ENCODE results near the gene TTC39A.

TTC39A gene

DNA sequence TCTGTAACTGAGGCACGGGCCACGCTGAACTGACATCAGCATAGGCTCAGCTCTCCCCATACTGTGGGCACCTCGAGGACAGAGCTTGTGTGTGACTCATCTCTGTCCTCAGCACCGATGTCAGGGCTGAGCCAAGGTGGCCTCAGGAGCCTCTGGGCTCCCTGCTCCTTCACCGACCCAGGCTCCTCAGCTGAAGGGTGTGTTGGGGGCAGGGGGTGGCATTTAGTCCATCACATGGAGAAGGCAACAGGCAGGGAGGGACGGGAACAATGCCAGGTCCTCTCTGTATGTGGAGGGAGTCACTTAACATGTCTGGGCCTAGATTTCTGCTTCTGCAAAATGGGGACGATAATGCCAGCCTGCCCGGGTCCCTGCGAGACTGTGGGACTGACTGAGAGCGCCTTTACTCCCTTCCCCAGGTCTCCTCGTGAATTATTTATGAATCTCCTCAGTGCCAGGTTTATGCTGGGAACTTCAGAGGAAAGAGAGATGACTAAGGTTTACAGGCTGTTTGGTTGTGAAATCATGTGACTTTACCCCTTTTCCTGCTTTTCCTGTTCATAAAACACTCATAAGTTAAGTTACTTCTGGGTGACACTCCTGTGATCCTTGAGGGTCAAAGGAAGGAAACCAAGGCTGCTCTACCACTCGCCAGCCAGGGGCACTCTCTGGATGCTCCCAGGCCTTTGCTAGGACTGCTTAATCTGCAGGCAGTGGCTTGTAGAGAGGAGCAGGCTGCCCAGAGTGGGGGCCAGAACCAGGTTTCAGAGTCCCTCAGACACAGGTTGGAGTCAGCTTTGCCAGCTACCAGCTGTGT lies 16.2 kb downstream of the TTC39A start:
- no peak for DNase-seq

DNA sequence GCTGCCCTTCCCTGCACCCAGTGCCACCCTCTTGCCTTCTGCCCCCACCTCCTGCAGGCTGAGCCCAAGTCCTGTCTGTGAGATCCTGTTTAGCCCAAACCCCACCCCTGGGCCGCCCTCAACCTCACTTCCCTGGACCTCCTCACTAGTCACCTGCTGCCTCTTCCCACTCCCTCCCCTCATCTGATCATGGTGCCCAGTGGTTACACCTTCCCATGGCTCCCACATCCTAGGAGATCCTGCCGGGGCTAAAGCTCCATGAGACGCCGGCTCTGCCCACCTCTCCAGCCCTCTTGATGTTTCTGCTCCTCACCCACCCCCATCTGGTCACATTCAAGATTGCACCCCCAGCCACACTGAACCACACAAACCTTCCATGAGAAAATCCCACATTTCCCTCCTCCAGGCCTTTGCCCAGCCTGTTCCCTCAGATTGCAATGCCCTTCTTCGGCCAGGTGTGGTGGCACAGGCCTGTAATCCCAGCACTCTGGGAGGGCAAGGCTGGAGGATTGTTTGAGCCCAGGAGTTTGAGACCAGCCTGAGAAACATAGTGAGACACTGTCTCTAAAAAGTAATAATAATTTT lies 17.0 kb downstream of the TTC39A start:
- no peak for DNase-seq

DNA sequence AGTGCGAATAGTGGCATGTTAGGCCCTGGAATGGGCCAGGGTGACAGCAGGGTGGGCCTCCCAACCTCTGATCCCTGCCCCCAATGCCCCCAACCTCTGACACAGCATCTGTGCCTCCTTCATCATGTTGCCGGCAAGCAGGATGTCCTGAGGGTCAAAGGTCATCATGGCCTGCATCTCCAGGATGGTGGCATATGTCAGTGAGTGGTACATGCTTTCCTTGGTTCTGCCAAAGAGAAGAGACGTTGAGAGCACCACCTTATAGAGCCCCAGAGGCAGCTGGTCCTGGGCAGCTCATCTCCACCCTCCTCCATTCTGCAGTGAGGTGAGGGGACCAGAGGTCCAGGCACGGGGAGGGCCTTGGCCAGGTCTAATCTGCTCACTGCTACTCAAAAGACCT lies 17.6 kb downstream of the TTC39A start:
- DNase-seq = no peak

DNA sequence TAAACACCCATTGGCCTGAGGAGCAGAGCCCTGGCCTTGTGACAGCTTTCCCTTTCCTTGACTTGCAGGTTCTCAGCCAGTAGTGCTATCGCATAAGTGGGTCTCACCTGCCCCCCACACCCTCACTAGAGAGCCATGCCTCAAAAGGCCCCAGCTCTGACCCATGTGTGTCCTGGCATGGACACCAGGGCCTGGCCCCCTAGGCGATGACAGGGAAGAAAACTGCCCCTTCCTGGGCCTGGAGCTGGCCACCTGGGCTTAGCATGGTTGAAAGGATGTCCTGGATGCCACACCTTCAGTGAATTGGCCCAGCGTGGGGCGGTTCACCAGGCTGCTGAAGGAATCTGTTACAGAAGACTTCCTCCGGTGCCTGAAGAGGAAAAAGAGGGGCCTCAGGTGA lies 18.5 kb downstream of the TTC39A start:
- DNase-seq = no peak

DNA sequence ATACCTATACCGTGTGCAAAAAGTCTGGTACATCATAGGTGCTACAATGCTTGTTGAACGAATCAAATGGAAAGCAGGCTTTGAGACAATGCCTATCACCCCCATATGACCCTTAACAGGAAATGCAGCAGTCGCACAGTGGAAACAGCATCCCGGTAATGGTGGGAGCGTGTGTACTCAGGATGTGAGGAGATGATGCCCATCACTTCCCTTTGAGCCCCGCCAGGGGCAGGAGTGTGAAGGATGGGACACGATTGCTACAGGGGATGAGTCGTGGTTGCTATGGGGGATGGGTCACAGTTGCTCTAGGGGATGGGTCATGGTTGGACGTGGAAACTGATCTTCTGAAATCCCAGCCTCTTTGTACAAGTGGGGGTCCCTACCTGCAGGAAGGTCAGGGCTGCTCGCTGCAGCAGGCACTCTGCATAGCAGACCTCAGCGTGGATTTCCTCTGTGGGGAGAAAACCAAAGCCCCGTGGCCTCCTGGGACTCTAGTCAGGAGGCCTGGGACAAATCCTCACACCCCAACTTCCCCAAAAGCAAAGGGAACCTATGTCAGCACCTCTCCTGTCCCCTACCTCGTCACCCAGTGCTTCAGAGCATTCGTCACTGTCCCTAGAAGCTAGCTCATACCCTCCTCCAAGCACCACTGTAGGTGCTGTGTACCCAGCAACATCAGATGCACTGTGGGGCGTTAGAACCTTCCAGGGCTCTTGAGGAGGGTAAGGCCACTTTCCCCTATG lies 19.3 kb downstream of the TTC39A start:
- no peak for DNase-seq

DNA sequence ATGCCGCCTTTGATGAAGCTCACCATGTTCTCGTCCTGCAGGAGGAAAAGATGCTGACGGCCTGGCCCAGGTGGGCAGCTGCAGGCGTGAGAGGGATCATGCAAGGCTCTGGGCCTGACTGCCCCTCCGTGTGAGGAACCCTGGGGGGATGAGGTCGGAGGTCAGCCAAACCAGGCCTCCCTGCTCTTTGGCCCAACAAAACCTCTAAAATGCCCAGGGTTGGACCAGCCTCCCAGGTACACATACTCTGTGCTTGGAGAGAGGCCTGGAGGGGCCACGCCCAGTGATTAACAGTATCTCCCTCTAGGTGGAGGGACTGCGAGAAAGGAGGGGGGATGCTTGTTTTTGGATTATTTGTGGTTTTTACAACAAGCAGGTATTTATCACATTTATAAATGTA lies 21.1 kb downstream of the TTC39A start:
- no peak for DNase-seq

DNA sequence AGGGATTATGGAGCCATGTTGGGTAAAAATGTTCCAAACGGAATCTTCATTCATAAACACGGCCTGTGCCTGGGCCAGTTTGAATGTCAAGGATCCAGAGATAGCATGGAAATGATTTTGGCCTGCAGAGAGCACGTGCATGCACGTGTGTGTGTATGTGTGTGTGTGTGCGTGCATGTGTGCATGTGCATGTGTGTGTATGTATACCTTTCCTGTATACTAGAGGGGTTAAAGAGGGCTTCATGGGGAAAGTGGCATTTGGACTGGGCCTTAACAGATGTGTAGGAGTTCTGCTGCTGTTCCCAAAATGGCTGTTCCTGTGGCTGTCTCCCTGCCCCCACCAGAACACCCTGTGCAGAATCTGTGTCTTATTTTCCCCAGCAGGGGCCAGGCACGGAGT lies 21.7 kb downstream of the TTC39A start:
- no peak for DNase-seq

DNA sequence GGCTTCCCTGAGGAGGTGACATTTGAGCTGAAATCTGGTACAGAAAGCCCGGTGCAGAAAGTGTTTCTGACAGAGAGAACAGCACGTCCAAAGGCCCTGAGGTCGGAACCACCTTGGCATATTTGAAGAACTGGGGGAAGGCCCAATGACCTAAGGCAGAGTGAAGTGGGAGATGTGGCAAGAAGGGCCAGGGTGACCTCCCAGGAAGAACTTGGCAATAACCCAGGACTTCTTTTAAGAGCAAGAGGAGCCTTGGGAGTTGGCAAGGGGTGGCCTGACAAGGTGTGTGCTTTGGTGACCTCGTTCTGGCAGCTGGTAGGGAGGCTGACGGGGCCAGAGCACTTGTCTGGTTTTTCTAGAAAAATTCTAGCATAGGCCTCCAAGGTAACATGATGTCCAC lies 23.4 kb downstream of the TTC39A start:
- DNase-seq = no peak

DNA sequence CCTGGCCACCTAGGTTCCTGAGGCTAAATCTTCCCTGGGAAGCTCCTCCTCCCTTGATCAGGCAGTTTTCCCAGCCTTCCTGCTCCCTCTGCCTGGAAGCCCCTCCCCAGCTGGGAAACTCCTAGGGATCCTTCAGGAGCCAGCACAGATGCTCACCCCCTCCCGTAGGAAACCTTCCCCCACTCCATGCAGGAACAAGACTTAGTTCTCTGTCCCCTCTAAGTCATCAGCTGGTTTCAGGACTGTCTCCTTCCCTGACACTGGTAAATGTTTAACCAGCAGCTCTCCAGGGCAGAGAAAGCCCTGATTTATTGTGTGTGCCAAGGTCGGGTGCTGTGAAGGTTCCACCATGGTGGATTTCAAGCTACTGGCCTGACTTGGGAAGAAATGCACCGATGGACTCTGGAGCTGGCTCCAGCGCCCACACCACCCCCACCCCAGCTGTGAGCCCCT lies 25.0 kb downstream of the TTC39A start:
- no peak for DNase-seq

DNA sequence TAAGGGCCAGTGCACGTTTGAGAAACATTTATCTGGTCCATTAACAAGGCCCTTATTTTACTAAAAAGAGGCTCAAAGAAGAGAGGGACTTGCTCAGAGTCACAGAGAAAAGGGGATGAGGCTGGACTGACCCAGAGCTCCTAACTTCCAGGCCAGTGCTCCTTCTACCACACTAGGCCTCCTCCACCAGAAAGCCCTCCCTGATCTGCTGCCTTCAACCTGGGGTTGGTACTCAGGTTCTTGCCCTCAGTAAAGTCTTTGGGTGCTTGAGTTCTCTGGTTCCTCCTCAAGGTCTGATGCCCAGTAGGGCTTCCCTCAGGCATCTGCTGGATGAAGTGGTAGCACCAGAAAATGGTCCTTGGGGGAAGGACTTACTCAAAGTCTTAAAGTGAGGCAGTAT lies 26.0 kb downstream of the TTC39A start:
- DNase-seq = no peak

DNA sequence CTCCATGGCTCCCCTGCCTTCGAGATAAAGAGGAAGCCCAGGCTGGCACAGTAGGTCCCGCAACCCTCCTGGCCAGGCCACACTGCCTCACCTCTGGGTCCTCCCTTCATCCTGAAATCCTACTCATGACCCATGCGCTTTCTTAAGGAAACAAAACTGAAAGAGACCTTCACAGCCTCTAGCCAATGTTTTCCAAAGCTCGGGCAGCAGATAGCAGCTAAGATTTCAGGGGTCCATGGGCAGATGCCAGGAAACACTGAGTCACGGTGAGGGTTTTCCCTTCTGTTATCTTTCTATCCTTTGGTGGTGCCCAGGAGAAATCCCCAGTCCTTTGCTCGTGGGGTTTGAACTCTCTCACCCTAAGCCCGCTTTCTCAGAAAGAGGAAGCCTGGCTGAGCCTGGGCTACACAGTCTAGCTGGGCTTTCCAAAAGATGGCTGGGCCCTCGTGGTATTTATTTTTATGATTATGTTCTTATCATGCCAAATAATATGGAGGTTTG lies 26.6 kb downstream of the TTC39A start:
- DNase-seq = no peak

DNA sequence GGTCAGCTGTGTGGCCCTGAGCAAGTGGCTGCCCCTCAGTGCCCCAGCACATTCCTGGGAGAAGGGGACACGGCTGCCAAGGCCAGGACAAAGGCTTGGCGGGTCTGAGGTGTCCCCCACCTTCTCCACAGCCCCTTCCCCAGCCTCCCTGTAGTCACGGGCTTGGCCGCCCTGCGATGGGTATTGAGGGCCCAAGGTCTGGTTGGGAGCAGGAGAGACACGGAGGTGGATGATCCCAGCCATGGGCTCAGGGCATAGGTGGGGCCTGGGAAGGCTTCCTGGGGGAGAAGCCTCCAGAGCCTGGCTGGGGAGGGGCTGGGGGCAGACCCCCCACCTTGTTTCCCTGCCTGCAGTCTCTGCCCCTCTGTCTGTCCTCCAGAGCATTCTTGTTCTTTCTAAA lies 27.0 kb downstream of the TTC39A start:
- no peak for DNase-seq

DNA sequence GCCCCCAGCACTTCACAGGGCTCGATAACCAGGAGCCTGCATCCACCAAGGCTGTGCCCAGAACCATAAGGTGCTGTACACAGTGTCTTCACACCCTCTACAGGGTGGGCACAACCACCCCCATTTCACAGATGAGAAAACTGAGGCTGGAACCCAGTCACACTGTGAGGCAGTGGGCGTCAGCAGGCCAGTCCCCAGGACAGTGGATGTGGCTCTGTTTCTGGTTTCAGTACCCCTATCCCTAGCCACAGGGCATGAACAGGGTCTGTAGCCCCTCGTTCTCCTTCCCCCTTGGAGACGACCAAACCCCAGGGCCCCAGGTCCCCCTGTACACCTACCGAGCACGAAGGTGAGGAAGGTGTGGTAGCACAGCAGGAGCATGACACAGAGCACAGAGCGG lies 27.6 kb downstream of the TTC39A start:
- DNase-seq = no peak

DNA sequence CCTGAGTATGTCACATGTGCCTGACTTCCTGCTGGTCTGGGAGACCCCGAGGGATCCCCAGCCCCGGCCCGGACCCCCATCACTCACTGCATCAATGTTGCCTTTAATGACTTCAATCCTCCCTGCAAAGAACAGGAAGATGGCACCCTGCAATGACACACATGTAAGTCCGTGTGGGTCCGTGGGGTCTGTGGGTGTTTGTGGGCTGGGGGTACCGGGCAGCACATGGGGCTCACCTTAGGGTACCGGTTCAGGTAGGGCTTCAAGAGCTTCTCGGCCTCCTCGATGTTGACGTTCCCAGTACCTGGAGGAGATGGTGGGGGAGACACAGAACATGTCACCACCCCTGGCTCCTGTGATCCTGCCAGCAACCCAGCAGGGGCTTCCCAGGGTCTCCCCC lies 28.1 kb downstream of the TTC39A start:
- no peak for DNase-seq

DNA sequence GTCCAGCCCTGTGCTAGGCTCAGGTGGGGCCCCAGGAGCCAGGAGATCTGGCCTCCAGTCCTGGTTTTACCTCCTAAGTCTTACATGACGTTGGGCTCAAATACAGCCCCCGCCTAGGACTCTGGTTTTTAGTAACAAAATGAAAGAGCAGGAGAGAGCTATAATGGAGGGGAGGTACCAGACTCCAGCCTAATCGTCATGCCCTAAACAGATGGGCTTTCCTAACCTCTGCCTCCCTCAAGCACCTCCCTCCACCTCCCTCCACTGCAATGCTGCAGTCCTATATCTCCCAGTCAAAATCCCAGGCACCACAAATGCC lies 28.6 kb downstream of the TTC39A start:
- no peak for DNase-seq

DNA sequence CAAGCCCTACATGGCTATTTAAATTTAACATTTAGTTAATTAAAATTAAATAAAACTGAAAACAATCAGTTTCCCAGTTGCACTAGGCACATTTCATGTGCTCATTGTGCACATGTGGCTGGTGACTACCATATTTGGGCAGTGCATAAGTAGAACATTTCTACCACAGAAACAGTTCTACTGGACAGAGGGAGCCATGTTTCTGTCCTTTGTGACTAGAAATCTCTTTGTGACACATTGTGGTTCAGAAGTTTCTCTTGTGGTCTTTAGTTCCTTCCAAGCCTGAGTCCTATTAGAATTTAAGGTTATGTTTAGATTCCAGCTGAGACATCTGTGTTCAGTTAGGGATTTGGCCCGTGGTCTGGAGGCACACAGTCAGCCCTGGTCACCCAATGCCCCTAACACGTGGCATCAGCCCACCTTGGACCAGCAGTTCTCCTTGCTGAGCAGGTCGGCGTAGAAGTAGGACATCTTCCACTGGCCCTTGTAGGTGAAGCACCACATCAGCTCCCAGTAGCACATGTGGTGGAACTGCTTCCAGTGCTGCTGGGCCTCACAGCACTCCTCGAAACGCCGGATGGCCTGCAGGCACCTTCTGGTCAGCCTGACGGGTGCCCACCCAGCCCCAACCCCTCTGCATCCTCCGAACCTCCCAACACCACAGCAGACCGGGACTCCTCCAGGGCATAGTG lies 29.1 kb downstream of the TTC39A start:
- no peak for DNase-seq

DNA sequence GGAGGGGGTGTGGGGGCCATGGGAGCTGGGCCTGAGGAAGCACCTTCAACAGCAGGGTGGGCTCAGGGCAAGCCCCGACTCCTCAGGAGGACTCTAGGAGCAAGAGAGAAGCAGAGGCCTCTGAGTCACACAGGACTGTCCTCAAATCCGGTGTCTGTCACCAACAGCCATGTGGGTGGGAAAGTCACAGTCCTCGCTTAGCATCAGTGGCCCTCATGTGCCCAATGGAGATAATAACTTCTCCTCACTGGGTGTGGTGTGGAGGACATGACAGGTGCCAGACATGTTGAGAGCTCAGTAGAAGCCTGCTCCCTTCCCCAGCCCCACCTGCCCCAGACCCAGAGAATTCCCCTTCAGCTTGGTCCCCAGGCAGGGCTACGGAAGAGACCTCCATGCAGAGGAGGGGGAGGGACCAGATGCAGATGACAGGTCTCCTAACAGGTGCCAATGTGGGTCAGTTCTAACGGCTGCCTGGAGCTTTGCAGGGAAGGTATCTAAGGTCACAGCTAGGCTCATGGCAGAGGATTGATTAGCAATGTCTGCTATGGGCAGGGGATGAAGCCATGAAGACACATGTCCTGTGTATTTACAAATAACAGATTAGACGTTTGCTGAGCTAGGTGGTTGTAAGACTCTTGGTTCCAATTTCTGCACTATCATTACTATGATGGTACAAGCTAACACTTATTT lies 30.2 kb downstream of the TTC39A start:
- DNase-seq = no peak

DNA sequence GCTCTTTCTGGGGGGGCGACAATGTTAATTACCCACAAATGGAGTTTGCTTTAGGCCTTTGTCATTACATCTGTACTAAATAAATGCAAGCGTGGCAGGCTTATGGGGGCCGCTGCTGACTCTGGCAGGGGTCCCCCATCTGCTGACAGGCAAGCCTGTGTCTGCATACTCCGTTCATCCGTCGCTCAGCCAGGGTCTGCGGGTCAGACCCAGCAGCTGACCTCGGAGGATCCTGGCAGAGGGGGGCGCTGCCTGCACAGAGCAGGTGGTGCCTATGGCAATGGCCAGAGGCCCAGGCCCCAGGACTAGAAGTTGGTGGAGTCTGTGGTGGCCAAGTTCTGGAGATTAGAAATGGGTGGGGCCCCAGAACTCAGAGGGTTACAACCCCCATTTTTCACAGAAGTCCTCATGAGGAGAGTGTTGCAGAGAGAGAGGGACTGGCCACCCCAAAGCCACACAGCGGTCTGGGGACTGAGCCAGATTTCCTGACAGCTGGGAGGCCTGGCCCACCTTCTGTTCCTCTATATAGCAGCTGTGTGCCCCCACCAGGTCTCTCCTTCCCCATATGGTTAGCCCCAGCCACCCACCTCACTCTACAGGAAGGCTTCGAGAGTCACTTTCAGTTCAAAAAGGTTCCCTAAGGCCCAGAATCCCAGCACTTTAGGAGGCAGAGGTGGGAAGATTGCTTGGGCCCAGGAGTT lies 31.0 kb downstream of the TTC39A start:
- no peak for DNase-seq

DNA sequence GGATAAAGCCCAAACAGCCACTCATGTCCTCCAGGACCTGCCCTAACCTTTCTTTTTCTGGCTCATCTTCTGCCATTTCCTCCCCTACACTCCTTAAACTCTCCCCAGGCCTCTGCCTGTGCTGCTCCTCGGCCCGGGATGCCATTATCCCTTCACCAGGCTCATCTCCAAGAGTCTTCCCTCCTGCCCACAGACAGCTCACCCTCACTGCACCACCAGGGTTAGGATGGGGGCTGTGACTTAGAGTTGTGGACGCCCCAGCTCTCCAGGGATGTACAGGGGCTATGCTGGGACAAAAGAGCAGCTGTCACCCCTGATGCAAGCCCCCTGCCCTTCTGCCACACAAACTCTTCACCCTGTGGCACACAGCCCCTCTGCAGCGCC lies 32.0 kb downstream of the TTC39A start:
- no peak for DNase-seq

DNA sequence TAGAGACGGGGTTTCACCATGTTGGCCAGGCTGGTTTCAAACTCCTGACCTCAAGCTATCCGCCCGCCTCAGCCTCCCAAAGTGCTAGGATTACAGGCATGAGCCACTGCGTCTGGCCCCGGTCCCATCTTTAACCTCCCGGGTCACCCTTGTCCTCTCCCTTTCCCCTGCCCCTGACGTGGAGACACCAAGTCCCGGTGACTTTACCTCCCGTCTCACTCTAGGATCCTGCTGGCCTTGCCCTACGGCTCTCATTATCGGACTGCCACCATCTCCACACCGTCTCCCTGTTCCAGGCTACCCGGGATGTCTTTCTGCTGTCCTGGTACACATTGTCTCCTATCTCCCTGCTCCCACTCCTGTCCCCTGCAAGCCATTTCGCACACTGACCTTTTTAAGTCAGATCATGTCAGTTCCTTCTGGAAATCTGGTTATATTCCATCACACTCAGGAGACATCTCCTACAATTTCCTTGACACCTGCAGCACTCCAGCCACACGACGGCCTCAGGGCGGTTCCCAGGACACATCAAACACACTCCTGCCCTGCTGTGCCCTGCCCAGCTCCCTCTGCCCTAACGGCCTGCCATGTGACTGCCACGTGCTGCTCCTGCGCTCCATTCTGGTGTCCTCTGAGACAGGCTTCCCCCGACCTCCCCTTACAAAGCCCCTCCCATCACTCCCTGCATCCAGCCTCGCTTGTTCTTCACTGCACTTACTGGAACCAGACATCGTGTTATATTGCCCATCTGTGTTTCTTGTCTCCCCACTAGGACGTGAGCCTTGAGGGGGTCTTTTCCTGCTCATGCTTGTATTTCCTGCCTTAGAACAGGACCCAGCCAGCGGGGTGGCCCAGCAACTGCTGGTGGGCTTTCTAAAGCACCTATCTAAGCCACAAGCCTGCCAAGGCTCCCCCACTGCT lies 32.7 kb downstream of the TTC39A start:
- DNase-seq = no peak
